A549 (cell line): Measurements from ENCODE around the gene B9D1.

Experiments used
- EP300 ChIP-seq, 2 experiments: fragments of >200 bp; sonication (Bioruptor Twin); formaldehyde crosslinking; IDR thresholded peaks; 2 replicates in 1 of 2; 3 replicates in 1 of 2; pipeline ENCODE4 v1.6.1; 2016 to 2017
- HDAC2 ChIP-seq: fragments of 200-600 bp; sonication (generic); IDR thresholded peaks from 2 replicates; pipeline ENCODE4 v1.6.1; 2016
- HOXA7 ChIP-seq: fragments of 250-450 bp; sonication (Bioruptor Pico); IDR thresholded peaks from 2 replicates; pipeline ENCODE4 v1.5.0; 2020; ENCODE audit warnings: mild to moderate bottlenecking, moderate library complexity
- KDM1A ChIP-seq: fragments of 200-600 bp; sonication (generic); IDR thresholded peaks from 2 replicates; pipeline ENCODE4 v1.6.1; 2016; ENCODE audit warnings: low read depth, mild to moderate bottlenecking
- KDM5A ChIP-seq: fragments of 200-600 bp; sonication (generic); IDR thresholded peaks from 2 replicates; pipeline ENCODE4 v1.6.1; 2016; ENCODE audit warnings: antibody characterized with exemption, mild to moderate bottlenecking
- MAFK ChIP-seq: fragments of 450-650 bp; IDR thresholded peaks from 2 replicates; pipeline ENCODE4 v1.6.1; 2014; ENCODE audit not compliant: partially characterized antibody
- MAZ ChIP-seq: fragments of 150-350 bp; IDR thresholded peaks from 2 replicates; pipeline ENCODE4 v1.6.1; 2014; ENCODE audit warnings: antibody characterized with exemption, low read depth, low read length, borderline replicate concordance
- MYC ChIP-seq: IDR thresholded peaks from 2 replicates; pipeline ENCODE4 v1.6.1; 2012; ENCODE audit warnings: mild to moderate bottlenecking, inconsistent platforms, low read length, improper control_type of control experiment, borderline replicate concordance
- NR3C1 ChIP-seq: fragments of >200 bp; sonication (Bioruptor Twin); formaldehyde crosslinking; IDR thresholded peaks from 3 replicates; pipeline ENCODE4 v1.6.1; 2017
- POLR2A ChIP-seq: IDR thresholded peaks from 2 replicates; pipeline ENCODE4 v1.6.1; 2012; ENCODE audit warnings: mild to moderate bottlenecking, low read length
- TF ChIP-seq, protein P1 (sequence below): fragments of >200 bp; sonication (Bioruptor Twin); formaldehyde crosslinking; IDR thresholded peaks from 3 replicates; pipeline ENCODE4 v1.5.1; 2016
- TF ChIP-seq, protein P2 (sequence below): IDR thresholded peaks from 2 replicates; pipeline ENCODE4 v1.6.1; 2012
- TF ChIP-seq, protein P3 (sequence below): fragments of 200-600 bp; sonication (generic); IDR thresholded peaks from 2 replicates; pipeline ENCODE4 v1.6.1; 2016; ENCODE audit warnings: antibody characterized with exemption, mild to moderate bottlenecking, moderate library complexity

DNA sequence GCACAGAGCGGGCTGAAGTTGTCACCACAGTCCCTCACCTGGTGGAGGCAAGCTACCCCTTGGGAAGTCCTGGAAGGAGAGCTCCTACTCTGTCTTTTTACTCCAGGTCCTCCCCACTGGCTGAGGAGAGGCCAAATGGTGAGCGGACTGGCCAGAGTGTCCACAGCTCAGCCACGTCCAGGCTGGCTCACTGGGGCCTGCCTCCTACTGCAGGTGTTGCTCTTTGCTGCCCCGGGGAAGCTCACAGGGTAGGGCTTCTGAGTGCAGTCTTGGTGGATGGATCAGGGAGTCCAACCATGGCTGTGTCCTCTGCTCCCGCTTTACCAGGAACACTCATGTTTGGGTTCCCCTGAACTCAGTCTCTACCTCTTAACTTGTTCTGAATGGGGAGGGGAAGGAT lies 2.7 kb downstream of the B9D1 start:
- TF ChIP-seq HDAC2 (no peak), KDM5A (no peak), POLR2A (no peak), NR3C1 (no peak), KDM1A (no peak), MAFK (no peak), MYC (no peak), MAZ (no peak), HOXA7 (CRISPR knock-in tag) (no peak), EP300 (IDR thresholded peaks at IDR 0.05) (no peak)
- TF ChIP-seq, protein P1, sequence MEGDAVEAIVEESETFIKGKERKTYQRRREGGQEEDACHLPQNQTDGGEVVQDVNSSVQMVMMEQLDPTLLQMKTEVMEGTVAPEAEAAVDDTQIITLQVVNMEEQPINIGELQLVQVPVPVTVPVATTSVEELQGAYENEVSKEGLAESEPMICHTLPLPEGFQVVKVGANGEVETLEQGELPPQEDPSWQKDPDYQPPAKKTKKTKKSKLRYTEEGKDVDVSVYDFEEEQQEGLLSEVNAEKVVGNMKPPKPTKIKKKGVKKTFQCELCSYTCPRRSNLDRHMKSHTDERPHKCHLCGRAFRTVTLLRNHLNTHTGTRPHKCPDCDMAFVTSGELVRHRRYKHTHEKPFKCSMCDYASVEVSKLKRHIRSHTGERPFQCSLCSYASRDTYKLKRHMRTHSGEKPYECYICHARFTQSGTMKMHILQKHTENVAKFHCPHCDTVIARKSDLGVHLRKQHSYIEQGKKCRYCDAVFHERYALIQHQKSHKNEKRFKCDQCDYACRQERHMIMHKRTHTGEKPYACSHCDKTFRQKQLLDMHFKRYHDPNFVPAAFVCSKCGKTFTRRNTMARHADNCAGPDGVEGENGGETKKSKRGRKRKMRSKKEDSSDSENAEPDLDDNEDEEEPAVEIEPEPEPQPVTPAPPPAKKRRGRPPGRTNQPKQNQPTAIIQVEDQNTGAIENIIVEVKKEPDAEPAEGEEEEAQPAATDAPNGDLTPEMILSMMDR: no peak
- TF ChIP-seq, protein P2, sequence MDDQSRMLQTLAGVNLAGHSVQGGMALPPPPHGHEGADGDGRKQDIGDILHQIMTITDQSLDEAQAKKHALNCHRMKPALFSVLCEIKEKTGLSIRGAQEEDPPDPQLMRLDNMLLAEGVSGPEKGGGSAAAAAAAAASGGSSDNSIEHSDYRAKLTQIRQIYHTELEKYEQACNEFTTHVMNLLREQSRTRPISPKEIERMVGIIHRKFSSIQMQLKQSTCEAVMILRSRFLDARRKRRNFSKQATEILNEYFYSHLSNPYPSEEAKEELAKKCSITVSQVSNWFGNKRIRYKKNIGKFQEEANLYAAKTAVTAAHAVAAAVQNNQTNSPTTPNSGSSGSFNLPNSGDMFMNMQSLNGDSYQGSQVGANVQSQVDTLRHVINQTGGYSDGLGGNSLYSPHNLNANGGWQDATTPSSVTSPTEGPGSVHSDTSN: no peak
- TF ChIP-seq, protein P3, sequence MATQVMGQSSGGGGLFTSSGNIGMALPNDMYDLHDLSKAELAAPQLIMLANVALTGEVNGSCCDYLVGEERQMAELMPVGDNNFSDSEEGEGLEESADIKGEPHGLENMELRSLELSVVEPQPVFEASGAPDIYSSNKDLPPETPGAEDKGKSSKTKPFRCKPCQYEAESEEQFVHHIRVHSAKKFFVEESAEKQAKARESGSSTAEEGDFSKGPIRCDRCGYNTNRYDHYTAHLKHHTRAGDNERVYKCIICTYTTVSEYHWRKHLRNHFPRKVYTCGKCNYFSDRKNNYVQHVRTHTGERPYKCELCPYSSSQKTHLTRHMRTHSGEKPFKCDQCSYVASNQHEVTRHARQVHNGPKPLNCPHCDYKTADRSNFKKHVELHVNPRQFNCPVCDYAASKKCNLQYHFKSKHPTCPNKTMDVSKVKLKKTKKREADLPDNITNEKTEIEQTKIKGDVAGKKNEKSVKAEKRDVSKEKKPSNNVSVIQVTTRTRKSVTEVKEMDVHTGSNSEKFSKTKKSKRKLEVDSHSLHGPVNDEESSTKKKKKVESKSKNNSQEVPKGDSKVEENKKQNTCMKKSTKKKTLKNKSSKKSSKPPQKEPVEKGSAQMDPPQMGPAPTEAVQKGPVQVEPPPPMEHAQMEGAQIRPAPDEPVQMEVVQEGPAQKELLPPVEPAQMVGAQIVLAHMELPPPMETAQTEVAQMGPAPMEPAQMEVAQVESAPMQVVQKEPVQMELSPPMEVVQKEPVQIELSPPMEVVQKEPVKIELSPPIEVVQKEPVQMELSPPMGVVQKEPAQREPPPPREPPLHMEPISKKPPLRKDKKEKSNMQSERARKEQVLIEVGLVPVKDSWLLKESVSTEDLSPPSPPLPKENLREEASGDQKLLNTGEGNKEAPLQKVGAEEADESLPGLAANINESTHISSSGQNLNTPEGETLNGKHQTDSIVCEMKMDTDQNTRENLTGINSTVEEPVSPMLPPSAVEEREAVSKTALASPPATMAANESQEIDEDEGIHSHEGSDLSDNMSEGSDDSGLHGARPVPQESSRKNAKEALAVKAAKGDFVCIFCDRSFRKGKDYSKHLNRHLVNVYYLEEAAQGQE: no peak
